SK-N-SH treated with all-trans-retinoic acid at 6 μM for 48 hours (cell line): ENCODE measurements around the gene PIK3AP1.

Source experiments
- BACH2 ChIP-seq: fragments of 250-450 bp; sonication (Bioruptor Pico); IDR thresholded peaks from 2 replicates; pipeline ENCODE4 v1.9.0; 2021; ENCODE audit warnings: mild to moderate bottlenecking, borderline replicate concordance
- TOX ChIP-seq: fragments of 250-450 bp; sonication (Bioruptor Pico); IDR thresholded peaks from 2 replicates; pipeline ENCODE4 v1.8.0; 2021; ENCODE audit warnings: mild to moderate bottlenecking, moderate library complexity, borderline replicate concordance

- TF ChIP-seq TOX (CRISPR knock-in tag): no peak
- TF ChIP-seq BACH2: no peak
These were observed 25.6 kb upstream of the PIK3AP1 start for GRCh38 chr10:96745950-96746349.
